Cardiac muscle cell (in vitro differentiated cells and primary cell): ENCODE results near the gene SBNO2. TPM values are rescaled to one million over a fixed set of nuclear protein-coding genes. Genes with fewer than 3 reads are reported as not detected.
A peak's percentile ranks its signal among the peaks of the same experiment; 100 is the strongest.

ENCODE experiments used
- DNase-seq, 2 donors: peaks; one replicate each; pipeline versions ENCODE4 v3.0.0 to v3.0.0-alpha.2; 2010 to 2017; ENCODE audit warnings: low read depth in 1 of 2, low spot score in 1 of 2
- H3K27ac ChIP-seq: fragments of 200-600 bp; sonication (generic); 2 replicates; pipeline ENCODE4 v1.5.1; 2016
- H3K27me3 ChIP-seq: fragments of 200-600 bp; sonication (generic); 2 replicates; pipeline ENCODE4 v1.6.0; 2016; ENCODE audit warnings: control low read depth
- H3K36me3 ChIP-seq: fragments of 200-600 bp; sonication (generic); 2 replicates; pipeline ENCODE4 v1.5.1; 2016; ENCODE audit warnings: control low read depth
- H3K4me1 ChIP-seq: fragments of 200-600 bp; sonication (generic); 2 replicates; pipeline ENCODE4 v1.8.1; 2017; ENCODE audit warnings: low read depth, mild to moderate bottlenecking, mixed run types
- H3K4me3 ChIP-seq: fragments of 200-600 bp; sonication (generic); 2 replicates; pipeline ENCODE4 v1.5.1; 2016; ENCODE audit warnings: mild to moderate bottlenecking
- H3K9me3 ChIP-seq: fragments of 200-600 bp; sonication (generic); 2 replicates; pipeline ENCODE4 v1.5.1; 2017; ENCODE audit warnings: low read depth, mild to moderate bottlenecking, control low read depth
- CTCF ChIP-seq: IDR thresholded peaks from 2 replicates; pipeline ENCODE4 v1.5.1; 2012; ENCODE audit warnings: low read depth, mild to moderate bottlenecking, low read length
- polyA plus RNA-seq: library from polyadenylated mRNA; unstranded; fragments of >200 nt; fragmentation: Nextera tagmentation; extraction: Ambion mirVana; gene quantifications from 2 replicates; pipeline ENCODE4 v1.2.1, GENCODE V29; 2016
- total RNA-seq: library from RNA; depleted of rRNA; stranded (reverse); fragments of >200 nt; gene quantifications from 2 replicates; pipeline ENCODE4 v1.2.3, GENCODE V29; 2016

SBNO2 gene
- total and polyA plus RNA-seq, 2 experiments from 2014 or later = 11.8 to 28.5 TPM

- peaks cover 13% of the 10 kb centered on the region for H3K4me1 ChIP-seq
- H3K9me3 ChIP-seq = no peaks in the 10 kb centered on the region
- no peak for DNase-seq
- no peak for TF ChIP-seq CTCF
- no peak overlapping the region for H3K27ac ChIP-seq
- no peak overlapping the region for H3K4me3 ChIP-seq
- no peaks in the 10 kb centered on the region for H3K27me3 ChIP-seq
- H3K36me3 ChIP-seq = peaks cover 3% of the 10 kb centered on the region
Measured at GRCh38 chr19:1111641-1112267, 62.3 kb downstream of the SBNO2 start.

GRCh38 chr19:1110809-1111640 is 63.0 kb downstream of the SBNO2 start:
- H3K4me1 ChIP-seq = peaks cover 17% of the 10 kb centered on the region

GRCh38 chr19:1109697-1110671 is 64.1 kb downstream of the SBNO2 start:
- TF ChIP-seq CTCF = no peak
- Histone ChIP-seq H3K4me1 (peaks cover 21% of the 10 kb centered on the region), H3K4me3 (no peak overlapping the region), H3K9me3 (no peaks in the 10 kb centered on the region), H3K36me3 (peaks cover 10% of the 10 kb centered on the region), H3K27me3 (no peaks in the 10 kb centered on the region), H3K27ac (no peak overlapping the region)
- no peak for DNase-seq

More at GRCh38 chr19:1110809-1111640, 63.0 kb downstream of the SBNO2 start:
- TF ChIP-seq CTCF = no peak
- Histone ChIP-seq H3K9me3 (no peaks in the 10 kb centered on the region), H3K27me3 (no peaks in the 10 kb centered on the region), H3K27ac (peak overlapping the region; percentile 6), H3K36me3 (peaks cover 8% of the 10 kb centered on the region), H3K4me3 (no peak overlapping the region)
- DNase-seq = peak in 1 of 2 donors; percentile 33

- Histone ChIP-seq H3K4me3 (no peak overlapping the region), H3K4me1 (peaks cover 21% of the 10 kb centered on the region), H3K9me3 (no peaks in the 10 kb centered on the region), H3K27ac (no peak overlapping the region), H3K36me3 (peaks cover 10% of the 10 kb centered on the region), H3K27me3 (no peaks in the 10 kb centered on the region)
- no peak for DNase-seq
- TF ChIP-seq CTCF = no peak
Measured at GRCh38 chr19:1109032-1109551, 65.0 kb downstream of the SBNO2 start.
